ENCODE results near the gene LPCAT3. TPM values are rescaled to one million over a fixed set of nuclear protein-coding genes. Genes with fewer than 3 reads are reported as not detected.
A peak's percentile ranks its signal among the peaks of the same experiment; 100 is the strongest.

Gene LPCAT3
- total RNA-seq, 1 experiment from 2014 or later: 45.8 TPM

DNA sequence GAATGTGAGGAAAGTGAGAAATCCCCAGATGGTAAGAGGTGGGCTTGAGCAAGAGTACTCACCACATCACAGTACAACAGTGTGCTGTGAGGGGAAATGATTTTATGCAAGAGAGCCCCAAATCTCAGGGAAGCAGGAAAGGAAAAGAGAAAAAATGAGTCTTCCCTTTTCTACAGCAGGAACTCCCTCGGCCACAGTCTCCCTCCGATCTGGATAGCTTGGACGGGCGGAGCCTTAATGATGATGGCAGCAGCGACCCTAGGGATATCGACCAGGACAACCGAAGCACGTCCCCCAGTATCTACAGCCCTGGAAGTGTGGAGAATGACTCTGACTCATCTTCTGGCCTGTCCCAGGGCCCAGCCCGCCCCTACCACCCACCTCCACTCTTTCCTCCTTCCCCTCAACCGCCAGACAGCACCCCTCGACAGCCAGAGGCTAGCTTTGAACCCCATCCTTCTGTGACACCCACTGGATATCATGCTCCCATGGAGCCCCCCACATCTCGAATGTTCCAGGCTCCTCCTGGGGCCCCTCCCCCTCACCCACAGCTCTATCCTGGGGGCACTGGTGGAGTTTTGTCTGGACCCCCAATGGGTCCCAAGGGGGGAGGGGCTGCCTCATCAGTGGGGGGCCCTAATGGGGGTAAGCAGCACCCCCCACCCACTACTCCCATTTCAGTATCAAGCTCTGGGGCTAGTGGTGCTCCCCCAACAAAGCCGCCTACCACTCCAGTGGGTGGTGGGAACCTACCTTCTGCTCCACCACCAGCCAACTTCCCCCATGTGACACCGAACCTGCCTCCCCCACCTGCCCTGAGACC is 82.7 kb downstream of the LPCAT3 start:
- no peak for TF ChIP-seq EZH2phosphoT487 (IDR thresholded peaks at IDR 0.05; ENCODE audit: borderline replicate concordance)
- no peak for TF ChIP-seq CEBPB (IDR thresholded peaks at IDR 0.05; ENCODE audit: low read depth)
- TF ChIP-seq POLR2AphosphoS5 (IDR thresholded peaks at IDR 0.05; ENCODE audit: low read depth, low read length): no peak
- TF ChIP-seq ZFX (IDR thresholded peaks at IDR 0.05): no peak
- TF ChIP-seq ELF1 (IDR thresholded peaks at IDR 0.05; ENCODE audit: borderline replicate concordance, low read depth): no peak
- TF ChIP-seq ZNF274 (IDR thresholded peaks at IDR 0.05; ENCODE audit: low read depth, low read length): no peak
- TF ChIP-seq POLR2A (IDR thresholded peaks at IDR 0.05; ENCODE audit: borderline replicate concordance, extremely low read depth, insufficient read depth, insufficient read length): no peak
- no peak for TF ChIP-seq JUND (IDR thresholded peaks at IDR 0.05)
- no peak for TF ChIP-seq YY1 (IDR thresholded peaks at IDR 0.05; ENCODE audit: extremely low read depth, insufficient replicate concordance, low read depth, low read length)
- TF ChIP-seq EGR1 (IDR thresholded peaks at IDR 0.05; ENCODE audit: low read depth): no peak
- TF ChIP-seq, protein P1, sequence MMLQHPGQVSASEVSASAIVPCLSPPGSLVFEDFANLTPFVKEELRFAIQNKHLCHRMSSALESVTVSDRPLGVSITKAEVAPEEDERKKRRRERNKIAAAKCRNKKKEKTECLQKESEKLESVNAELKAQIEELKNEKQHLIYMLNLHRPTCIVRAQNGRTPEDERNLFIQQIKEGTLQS (IDR thresholded peaks at IDR 0.05): no peak
- TF ChIP-seq, protein P2, sequence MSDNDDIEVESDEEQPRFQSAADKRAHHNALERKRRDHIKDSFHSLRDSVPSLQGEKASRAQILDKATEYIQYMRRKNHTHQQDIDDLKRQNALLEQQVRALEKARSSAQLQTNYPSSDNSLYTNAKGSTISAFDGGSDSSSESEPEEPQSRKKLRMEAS (IDR thresholded peaks at IDR 0.05): no peak
- TF ChIP-seq, protein P3, sequence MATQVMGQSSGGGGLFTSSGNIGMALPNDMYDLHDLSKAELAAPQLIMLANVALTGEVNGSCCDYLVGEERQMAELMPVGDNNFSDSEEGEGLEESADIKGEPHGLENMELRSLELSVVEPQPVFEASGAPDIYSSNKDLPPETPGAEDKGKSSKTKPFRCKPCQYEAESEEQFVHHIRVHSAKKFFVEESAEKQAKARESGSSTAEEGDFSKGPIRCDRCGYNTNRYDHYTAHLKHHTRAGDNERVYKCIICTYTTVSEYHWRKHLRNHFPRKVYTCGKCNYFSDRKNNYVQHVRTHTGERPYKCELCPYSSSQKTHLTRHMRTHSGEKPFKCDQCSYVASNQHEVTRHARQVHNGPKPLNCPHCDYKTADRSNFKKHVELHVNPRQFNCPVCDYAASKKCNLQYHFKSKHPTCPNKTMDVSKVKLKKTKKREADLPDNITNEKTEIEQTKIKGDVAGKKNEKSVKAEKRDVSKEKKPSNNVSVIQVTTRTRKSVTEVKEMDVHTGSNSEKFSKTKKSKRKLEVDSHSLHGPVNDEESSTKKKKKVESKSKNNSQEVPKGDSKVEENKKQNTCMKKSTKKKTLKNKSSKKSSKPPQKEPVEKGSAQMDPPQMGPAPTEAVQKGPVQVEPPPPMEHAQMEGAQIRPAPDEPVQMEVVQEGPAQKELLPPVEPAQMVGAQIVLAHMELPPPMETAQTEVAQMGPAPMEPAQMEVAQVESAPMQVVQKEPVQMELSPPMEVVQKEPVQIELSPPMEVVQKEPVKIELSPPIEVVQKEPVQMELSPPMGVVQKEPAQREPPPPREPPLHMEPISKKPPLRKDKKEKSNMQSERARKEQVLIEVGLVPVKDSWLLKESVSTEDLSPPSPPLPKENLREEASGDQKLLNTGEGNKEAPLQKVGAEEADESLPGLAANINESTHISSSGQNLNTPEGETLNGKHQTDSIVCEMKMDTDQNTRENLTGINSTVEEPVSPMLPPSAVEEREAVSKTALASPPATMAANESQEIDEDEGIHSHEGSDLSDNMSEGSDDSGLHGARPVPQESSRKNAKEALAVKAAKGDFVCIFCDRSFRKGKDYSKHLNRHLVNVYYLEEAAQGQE (IDR thresholded peaks at IDR 0.05; ENCODE audit: low read depth): no peak
- no peak for TF ChIP-seq SRF (IDR thresholded peaks at IDR 0.05; ENCODE audit: low read depth)
- no peak for TF ChIP-seq SIN3A (IDR thresholded peaks at IDR 0.05; ENCODE audit: low read depth)
- Histone ChIP-seq H3K27ac (ENCODE audit: low read depth, low read length) (peak overlapping the region; percentile 93), H3K4me3 (replicated peaks in 1 of 2; ENCODE audit: low read depth in 1 of 2, low read length in 2 of 2) (no peak overlapping the region), H3K4me1 (ENCODE audit: control insufficient read depth in 1 of 2, insufficient read depth in 2 of 2, low read length in 2 of 2) (peaks cover 7 to 24% of the 10 kb centered on the region in 2 experiments; a peak in 3 of 4 replicates), H3K4me2 (ENCODE audit: low read length) (no peak overlapping the region), H2AFZ (ENCODE audit: low read depth, low read length, poor library complexity, severe bottlenecking) (no peak overlapping the region), H3K36me3 (ENCODE audit: control insufficient read depth in 1 of 2, insufficient read depth in 2 of 2, low read length in 2 of 2) (peaks cover 13 to 31% of the 10 kb centered on the region in 2 experiments; a peak in 3 of 4 replicates), H4K20me1 (ENCODE audit: insufficient read depth) (no peaks in the 10 kb centered on the region), H3K9me2 (ENCODE audit: insufficient read depth) (no peaks in the 10 kb centered on the region), H3K9ac (ENCODE audit: low read length) (no peak overlapping the region), H3K79me2 (ENCODE audit: insufficient read depth, low read length) (peaks cover 39% of the 10 kb centered on the region), H3K27me3 (ENCODE audit: insufficient read depth, low read length) (no peaks in the 10 kb centered on the region), H3K9me3 (ENCODE audit: control insufficient read depth in 1 of 2, insufficient read depth in 1 of 2, low read depth in 1 of 2, low read length in 2 of 2) (no peaks in the 10 kb centered on the region)
- ChIA-PET CTCF (no interaction called here), POLR2A (interaction anchor here (3.4 kb wide), 1 partner anchor 8 kb away, joined by 22 read pairs; the partner anchor contains the start of genes C12orf57 and RNU7-1), RAD21 (ENCODE audit: low non-redundant PET in 1 of 2, low total read pairs in 2 of 2, uncharacterized antibody in 2 of 2, unreplicated experiment in 2 of 2) (no interaction called here)
- DNase-seq (ENCODE audit: low read depth, low spot score) (no peak), ATAC-seq (no peak)
- BruUV-seq (replicated peaks): no TSS peak
- intact Hi-C loops (cut with micrococcal nuclease): no loop called here

Measured in HCT116 (cell line).